Endothelial cell of umbilical vein (primary cell): ENCODE results near the gene STAT5B. TPM values are rescaled to one million over a fixed set of nuclear protein-coding genes. Genes with fewer than 3 reads are reported as not detected.

Experiments
- BruUV-seq: library from RNA; stranded (reverse); fragments of 400-500 nt; replicated peaks from 2 replicates; lab custom pipeline; 2021; lab: Mats Ljungman, UMichigan
- CTCF ChIA-PET: fragments of 300-600, 350-600 bp; sonication (Branson Sonifier 250); formaldehyde crosslinking; loops from one replicate; lab custom pipeline; 2021; ENCODE audit warnings: antibody characterized with exemption, inconsistent platforms; lab: Charles Lee
- POLR2A ChIA-PET: fragments of 300-600, 350-600 bp; sonication (Branson Sonifier 250); formaldehyde crosslinking; loops from one replicate; lab custom pipeline; 2021; ENCODE audit warnings: antibody characterized with exemption, inconsistent platforms; lab: Charles Lee
- DNase-seq: peaks from one replicate; pipeline ENCODE4 v3.0.0-alpha.2; 2011; ENCODE audit warnings: low read depth, low spot score
- FAIRE-seq: peaks from 2 replicates; lab custom pipeline; 2011; peaks lifted over from hg19 to GRCh38; lab: Jason Lieb, UNC
- H2AFZ ChIP-seq: 2 replicates; pipeline ENCODE4 v1.6.0; 2012; ENCODE audit warnings: low read depth, low read length, control low read depth, inconsistent platforms
- H3K27ac ChIP-seq: 2 replicates; pipeline ENCODE4 v1.5.1; 2011; ENCODE audit warnings: low read depth, mild to moderate bottlenecking, control low read depth, low read length, moderate library complexity; ENCODE audit not compliant: insufficient read depth
- H3K27me3 ChIP-seq, 2 experiments: 2 replicates each; pipeline versions ENCODE4 v1.6.0 to v1.6.1; 2011; ENCODE audit warnings: low read length in 2 of 2, mixed read lengths in 1 of 2; ENCODE audit not compliant: control insufficient read depth in 2 of 2, insufficient read depth in 2 of 2
- H3K36me3 ChIP-seq, 2 experiments: 2 replicates in 1 of 2; 3 replicates in 1 of 2; pipeline ENCODE4 v1.5.1; 2011; ENCODE audit warnings: low read length in 2 of 2, mild to moderate bottlenecking in 1 of 2, moderate library complexity in 1 of 2; ENCODE audit not compliant: control insufficient read depth in 2 of 2, insufficient read depth in 2 of 2; ENCODE audit errors: extremely low read depth in 1 of 2
- H3K4me1 ChIP-seq: 3 replicates; pipeline ENCODE4 v1.5.1; 2011; ENCODE audit warnings: mild to moderate bottlenecking, low read length; ENCODE audit not compliant: control insufficient read depth, insufficient read depth; ENCODE audit errors: extremely low read depth
- H3K4me2 ChIP-seq: 2 replicates; pipeline ENCODE4 v1.6.1; 2011; ENCODE audit warnings: low read length, control low read depth, mixed read lengths; ENCODE audit not compliant: insufficient read depth
- H3K4me3 ChIP-seq, 3 experiments: fragments of 200-600 bp in 1 of 3; sonication (generic), shearing (Covaris generic) in 1 of 3; replicated peaks in 1 of 3; 2 replicates each; pipeline ENCODE4 v1.5.1; 2011 to 2016; ENCODE audit warnings: control low read depth in 3 of 3, low read length in 3 of 3, mild to moderate bottlenecking in 2 of 3, inconsistent platforms in 1 of 3, low read depth in 1 of 3, moderate library complexity in 1 of 3; ENCODE audit not compliant: insufficient read depth in 1 of 3
- H3K79me2 ChIP-seq: 2 replicates; pipeline ENCODE4 v1.6.0; 2012; ENCODE audit warnings: low read length, inconsistent platforms; ENCODE audit not compliant: control insufficient read depth, insufficient read depth
- H3K9ac ChIP-seq: replicated peaks from 2 replicates; pipeline ENCODE3; 2011; ENCODE audit warnings: low read length, control low read depth; ENCODE audit not compliant: insufficient read depth; ENCODE audit errors: extremely low read depth
- H3K9me1 ChIP-seq: replicated peaks from 3 replicates; pipeline ENCODE4 v1.6.0; 2011; ENCODE audit warnings: mild to moderate bottlenecking, low read length; ENCODE audit not compliant: control insufficient read depth, insufficient read depth; ENCODE audit errors: extremely low read depth
- H3K9me3 ChIP-seq: replicated peaks from 2 replicates; pipeline ENCODE4 v1.5.1; 2012; ENCODE audit warnings: low read length, inconsistent platforms; ENCODE audit not compliant: control insufficient read depth, insufficient read depth
- H4K20me1 ChIP-seq: replicated peaks from 2 replicates; pipeline ENCODE3; 2011; ENCODE audit warnings: mild to moderate bottlenecking, low read length; ENCODE audit not compliant: control insufficient read depth, insufficient read depth; ENCODE audit errors: extremely low read depth
- EZH2 ChIP-seq: IDR thresholded peaks from 2 replicates; pipeline ENCODE4 v1.6.1; 2012; ENCODE audit warnings: borderline replicate concordance, low read depth, mild to moderate bottlenecking, moderate library complexity, low read length, inconsistent platforms; ENCODE audit not compliant: severe bottlenecking
- FOS ChIP-seq: IDR thresholded peaks from 2 replicates; pipeline ENCODE4 v1.6.1; 2011; ENCODE audit warnings: mild to moderate bottlenecking, low read length, moderate library complexity, borderline replicate concordance; ENCODE audit not compliant: insufficient read depth
- GATA2 ChIP-seq: IDR thresholded peaks from 2 replicates; pipeline ENCODE4 v1.7.0; 2011; ENCODE audit warnings: low read depth, mild to moderate bottlenecking, moderate library complexity, mixed read lengths, low read length; ENCODE audit not compliant: insufficient read length, insufficient read depth
- JUN ChIP-seq: IDR thresholded peaks from 2 replicates; pipeline ENCODE4 v1.6.1; 2011; ENCODE audit warnings: borderline replicate concordance, low read depth; ENCODE audit not compliant: insufficient read length, insufficient read depth
- MYC ChIP-seq: IDR thresholded peaks from one replicate; pipeline ENCODE4 v1.6.1; 2011; ENCODE audit warnings: mild to moderate bottlenecking, low read depth, low read length
- POLR2A ChIP-seq: IDR thresholded peaks from 2 replicates; pipeline ENCODE4 v1.6.1; 2012; ENCODE audit warnings: low read depth, mild to moderate bottlenecking, control low read depth, low read length
- POLR2AphosphoS5 ChIP-seq: IDR thresholded peaks from 2 replicates; pipeline ENCODE4 v1.6.1; 2012; ENCODE audit warnings: low read depth, mild to moderate bottlenecking, control low read depth, low read length, moderate library complexity; ENCODE audit not compliant: insufficient read depth
- dilution Hi-C: fragments of 300-500 bp; cut with MboI; formaldehyde crosslinking; loops from one replicate; pipeline ENCODE4 v1.15.0; 2019; ENCODE audit warnings: low sequenced_read_pairs; ENCODE audit not compliant: extremely low pct_ligation_motif_present
- intact Hi-C: fragments of 100-400 bp; cut with micrococcal nuclease; formaldehyde crosslinking; loops from one replicate; pipeline ENCODE4 v1.10.0; 2022
- polyA plus RNA-seq, 4 experiments: library from polyadenylated mRNA; depleted of rRNA in 3 of 4; stranded (reverse) in 3 of 4; unstranded in 1 of 4; fragments of >200 nt; gene quantifications; 2 replicates each; pipeline versions ENCODE4 v1.2.1 to v1.2.3, GENCODE V29; 2011 to 2012; ENCODE audit warnings: missing spikeins in 1 of 4
- total RNA-seq: library from RNA; stranded (reverse); gene quantifications from 2 replicates; pipeline ENCODE4 v1.2.3, GENCODE V29; 2021
- TF ChIP-seq, protein P1 (sequence below): IDR thresholded peaks from 2 replicates; pipeline ENCODE4 v1.6.1; 2011; ENCODE audit not compliant: insufficient read depth, insufficient read length
- TF ChIP-seq, protein P2 (sequence below), 2 donors: IDR thresholded peaks; 1 replicate in 1 of 2; 2 replicates in 1 of 2; pipeline ENCODE4 v1.5.1; 2011; ENCODE audit warnings: low read length in 2 of 2, mild to moderate bottlenecking in 2 of 2, moderate library complexity in 2 of 2, control low read depth in 1 of 2, inconsistent platforms in 1 of 2, low read depth in 1 of 2; ENCODE audit not compliant: insufficient read depth in 1 of 2; ENCODE audit errors: extremely low read depth in 1 of 2

Gene STAT5B
- total and polyA plus RNA-seq, 2 donors (not counting 3 experiments of a cell fraction or from before 2014, with no cell fraction given) = 43.3 to 53.7 TPM

DNA sequence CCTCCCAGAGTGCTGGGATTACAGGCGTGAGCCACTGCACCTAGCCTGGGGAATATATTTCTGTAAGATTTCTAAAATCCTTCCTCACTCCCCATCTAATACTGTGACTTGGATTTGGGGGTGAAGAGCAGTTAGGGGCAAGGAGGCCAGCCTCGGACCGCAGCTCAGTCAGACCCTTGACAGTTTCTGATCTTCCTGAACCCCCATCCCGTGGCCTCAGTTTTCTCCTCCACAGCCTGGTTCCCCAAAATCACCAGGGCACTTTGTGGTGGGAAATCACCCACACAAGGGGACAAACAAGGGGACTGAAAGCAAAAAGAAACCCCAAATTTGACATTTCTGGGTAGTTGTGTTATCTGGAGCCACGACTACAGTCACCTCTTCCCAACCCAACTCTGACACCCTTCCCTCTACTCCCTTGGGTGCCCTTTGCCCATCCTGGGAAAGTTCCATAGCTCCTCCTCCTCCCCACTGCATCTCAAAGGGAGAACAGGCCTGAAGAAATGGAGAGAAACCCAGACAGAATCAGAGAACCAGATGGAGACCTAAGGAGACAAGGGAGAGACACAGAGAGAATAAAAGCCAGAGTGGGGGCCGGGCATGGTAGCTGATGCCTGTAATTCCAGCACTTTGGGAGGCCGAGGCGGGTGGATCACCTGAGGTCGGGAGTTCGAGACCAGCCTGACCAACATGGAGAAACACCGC lies 9.3 kb upstream of the STAT5B start:
- ChIA-PET POLR2A (no interaction called here), CTCF (interaction anchor here (0.7 to 9.6 kb wide), 4 partner anchors 8 to 103 kb away, joined by 3 to 89 read pairs (median 8); no protein-coding TSS in a partner anchor)

More for the DNA sequence above, 9.3 kb upstream of the STAT5B start:
- DNase-seq (no peak), FAIRE-seq (no peak)
- Histone ChIP-seq H3K27me3 (no peaks in the 10 kb centered on the region), H3K4me1 (peaks cover 14% of the 10 kb centered on the region), H3K36me3 (no peaks in the 10 kb centered on the region), H2AFZ (no peak overlapping the region), H3K79me2 (no peaks in the 10 kb centered on the region), H4K20me1 (no peaks in the 10 kb centered on the region), H3K27ac (no peak overlapping the region), H3K9me1 (no peaks in the 10 kb centered on the region), H3K4me2 (no peak overlapping the region), H3K9me3 (no peaks in the 10 kb centered on the region), H3K4me3 (no peak overlapping the region), H3K9ac (no peak overlapping the region)
- dilution Hi-C loops (no loop called here), intact Hi-C loops (no loop called here)
- no TSS peak for BruUV-seq
- TF ChIP-seq FOS = no peak
- no peak for TF ChIP-seq JUN
- no peak for TF ChIP-seq MYC
- no peak for TF ChIP-seq GATA2
- TF ChIP-seq, protein P1, sequence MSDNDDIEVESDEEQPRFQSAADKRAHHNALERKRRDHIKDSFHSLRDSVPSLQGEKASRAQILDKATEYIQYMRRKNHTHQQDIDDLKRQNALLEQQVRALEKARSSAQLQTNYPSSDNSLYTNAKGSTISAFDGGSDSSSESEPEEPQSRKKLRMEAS = no peak
- TF ChIP-seq EZH2 = no peak
- TF ChIP-seq, protein P2, sequence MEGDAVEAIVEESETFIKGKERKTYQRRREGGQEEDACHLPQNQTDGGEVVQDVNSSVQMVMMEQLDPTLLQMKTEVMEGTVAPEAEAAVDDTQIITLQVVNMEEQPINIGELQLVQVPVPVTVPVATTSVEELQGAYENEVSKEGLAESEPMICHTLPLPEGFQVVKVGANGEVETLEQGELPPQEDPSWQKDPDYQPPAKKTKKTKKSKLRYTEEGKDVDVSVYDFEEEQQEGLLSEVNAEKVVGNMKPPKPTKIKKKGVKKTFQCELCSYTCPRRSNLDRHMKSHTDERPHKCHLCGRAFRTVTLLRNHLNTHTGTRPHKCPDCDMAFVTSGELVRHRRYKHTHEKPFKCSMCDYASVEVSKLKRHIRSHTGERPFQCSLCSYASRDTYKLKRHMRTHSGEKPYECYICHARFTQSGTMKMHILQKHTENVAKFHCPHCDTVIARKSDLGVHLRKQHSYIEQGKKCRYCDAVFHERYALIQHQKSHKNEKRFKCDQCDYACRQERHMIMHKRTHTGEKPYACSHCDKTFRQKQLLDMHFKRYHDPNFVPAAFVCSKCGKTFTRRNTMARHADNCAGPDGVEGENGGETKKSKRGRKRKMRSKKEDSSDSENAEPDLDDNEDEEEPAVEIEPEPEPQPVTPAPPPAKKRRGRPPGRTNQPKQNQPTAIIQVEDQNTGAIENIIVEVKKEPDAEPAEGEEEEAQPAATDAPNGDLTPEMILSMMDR (IDR thresholded peaks at IDR 0.05; ENCODE audit: extremely low read depth in 1 of 2, insufficient read depth in 1 of 2, low read depth in 1 of 2, low read length in 2 of 2) = no peak
- TF ChIP-seq POLR2AphosphoS5 = no peak
- TF ChIP-seq POLR2A = no peak
